Hepatocyte (in vitro differentiated cells): ENCODE measurements around the gene IL21R.

Source experiments
- CTCF ChIP-seq: fragments of 200-600 bp; sonication (generic); IDR thresholded peaks from 2 replicates; pipeline ENCODE4 v1.5.1; 2016; ENCODE audit warnings: antibody characterized with exemption, mild to moderate bottlenecking; ENCODE audit not compliant: poor library complexity
- EZH2 ChIP-seq: fragments of 200-600 bp; sonication (generic); IDR thresholded peaks from 2 replicates; pipeline ENCODE4 v1.6.1; 2016; ENCODE audit warnings: antibody characterized with exemption, mild to moderate bottlenecking, borderline replicate concordance

GRCh38 chr16:27408012-27408601, 6.1 kb downstream of the IL21R start:
- no peak for TF ChIP-seq CTCF
- TF ChIP-seq EZH2 = no peak
